ENCODE data around the gene MXRA7.

MXRA7 gene

GRCh38 chr17:76715496-76715830, 4.7 kb upstream of the MXRA7 start:
- Histone ChIP-seq H3K4me3 (ENCODE audit: insufficient read depth, low read length, poor library complexity, severe bottlenecking) (no peak overlapping the region), H3K27ac (ENCODE audit: low read depth, low read length) (no peak overlapping the region), H4K20me1 (ENCODE audit: low read depth, low read length) (no peaks in the 10 kb centered on the region), H2AFZ (ENCODE audit: low read depth, low read length, severe bottlenecking) (no peak overlapping the region), H3K36me3 (ENCODE audit: low read length) (0 out of 2 replicates have a peak, but pooled peaks cover 5% of the 10 kb centered on the region), H3K9ac (ENCODE audit: low read length) (no peak overlapping the region), H3K9me3 (ENCODE audit: insufficient read depth, low read length) (no peaks in the 10 kb centered on the region), H3K79me2 (ENCODE audit: insufficient read depth, low read length) (no peaks in the 10 kb centered on the region), H3K27me3 (ENCODE audit: low read length) (no peaks in the 10 kb centered on the region), H3F3A (ENCODE audit: insufficient read depth) (0 out of 2 replicates have a peak, but pooled peaks cover 4% of the 10 kb centered on the region), H3K9me2 (replicated peaks; ENCODE audit: insufficient read depth, low read length) (no peaks in the 10 kb centered on the region), H3K4me2 (ENCODE audit: low read depth, low read length, poor library complexity, severe bottlenecking) (no peak overlapping the region)
- no peak for TF ChIP-seq CTCF (IDR thresholded peaks at IDR 0.05; ENCODE audit: insufficient read depth, low read length, poor library complexity, severe bottlenecking)
- no peak for TF ChIP-seq EZH2phosphoT487 (conservative IDR thresholded peaks at IDR 0.05; ENCODE audit: low read length)

GRCh38 chr17:76714822-76715495, 4.2 kb upstream of the MXRA7 start:
- no peaks in the 10 kb centered on the region for H3K36me3 ChIP-seq (ENCODE audit: low read length)
- no peaks in the 10 kb centered on the region for H4K20me1 ChIP-seq (ENCODE audit: low read depth, low read length)
- H3F3A ChIP-seq (ENCODE audit: insufficient read depth), result 0 out of 2 replicates have a peak, but pooled peaks cover 4% of the 10 kb centered on the region
- H3K4me3 ChIP-seq (ENCODE audit: insufficient read depth, low read length, poor library complexity, severe bottlenecking), result no peak overlapping the region
- no peak overlapping the region for H2AFZ ChIP-seq (ENCODE audit: low read depth, low read length, severe bottlenecking)
- TF ChIP-seq EZH2phosphoT487 (conservative IDR thresholded peaks at IDR 0.05; ENCODE audit: low read length) (no peak), CTCF (IDR thresholded peaks at IDR 0.05; ENCODE audit: insufficient read depth, low read length, poor library complexity, severe bottlenecking) (peak; percentile 96)
- H3K9me3 ChIP-seq (ENCODE audit: insufficient read depth, low read length), result no peaks in the 10 kb centered on the region
- no peaks in the 10 kb centered on the region for H3K79me2 ChIP-seq (ENCODE audit: insufficient read depth, low read length)
- H3K27me3 ChIP-seq (ENCODE audit: low read length), result no peaks in the 10 kb centered on the region
- no peaks in the 10 kb centered on the region for H3K9me2 ChIP-seq (replicated peaks; ENCODE audit: insufficient read depth, low read length)
- no peak overlapping the region for H3K4me2 ChIP-seq (ENCODE audit: low read depth, low read length, poor library complexity, severe bottlenecking)
- no peak overlapping the region for H3K9ac ChIP-seq (ENCODE audit: low read length)
- H3K27ac ChIP-seq (ENCODE audit: low read depth, low read length), result no peak overlapping the region

- Histone ChIP-seq H3K27me3 (ENCODE audit: low read length) (no peaks in the 10 kb centered on the region), H3K9me3 (ENCODE audit: insufficient read depth, low read length) (no peaks in the 10 kb centered on the region), H4K20me1 (ENCODE audit: low read depth, low read length) (no peaks in the 10 kb centered on the region), H3F3A (ENCODE audit: insufficient read depth) (0 out of 2 replicates have a peak, but pooled peaks cover 4% of the 10 kb centered on the region), H3K36me3 (ENCODE audit: low read length) (no peaks in the 10 kb centered on the region), H2AFZ (ENCODE audit: low read depth, low read length, severe bottlenecking) (no peak overlapping the region), H3K4me3 (ENCODE audit: insufficient read depth, low read length, poor library complexity, severe bottlenecking) (no peak overlapping the region), H3K27ac (ENCODE audit: low read depth, low read length) (no peak overlapping the region), H3K9ac (ENCODE audit: low read length) (no peak overlapping the region), H3K9me2 (replicated peaks; ENCODE audit: insufficient read depth, low read length) (no peaks in the 10 kb centered on the region), H3K4me2 (ENCODE audit: low read depth, low read length, poor library complexity, severe bottlenecking) (no peak overlapping the region), H3K79me2 (ENCODE audit: insufficient read depth, low read length) (no peaks in the 10 kb centered on the region)
- TF ChIP-seq CTCF (IDR thresholded peaks at IDR 0.05; ENCODE audit: insufficient read depth, low read length, poor library complexity, severe bottlenecking) (no peak), EZH2phosphoT487 (conservative IDR thresholded peaks at IDR 0.05; ENCODE audit: low read length) (no peak)
These were observed 3.6 kb upstream of the MXRA7 start for GRCh38 chr17:76714336-76714735.
